Stimulated activated CD4-positive, alpha-beta T cell treated with anti-CD3 and anti-CD28 coated beads, Interleukin-4, amount 100 ng/mL, for 24 hours (primary cell): ENCODE data around the gene KDM5A.
"Not testable (repeated sequence)": the region's sequence is repeated elsewhere in the genome, so short reads cannot be mapped to it uniquely, and the experiment has no call there.

Experiments
- DNase-seq: peaks from one replicate; pipeline ENCODE4 v3.0.0-alpha.2; 2020

The KDM5A gene

GRCh38 chr12:389142-390096 lies at the start of gene KDM5A:
KDM5A (minus strand) TSS chr12:389320; CDS start chr12:389091, 229 bp downstream.
- peak; percentile 91 for DNase-seq

- not testable (repeated sequence) for DNase-seq
These were observed 46.6 kb upstream of the KDM5A start for GRCh38 chr12:435737-436136.

GRCh38 chr12:422526-422925 lies 33.4 kb upstream of the KDM5A start:
- no peak for DNase-seq

- no peak for DNase-seq
These were observed 29.3 kb upstream of the KDM5A start for GRCh38 chr12:418432-418831.

GRCh38 chr12:414859-415258 lies 25.7 kb upstream of the KDM5A start:
- no peak for DNase-seq

GRCh38 chr12:402029-402389 lies 12.9 kb upstream of the KDM5A start:
- no peak for DNase-seq

- peak; percentile 93 for DNase-seq
These were observed 12.3 kb upstream of the KDM5A start, which contains the start of gene CCDC77 for GRCh38 chr12:401235-402028. CCDC77 (plus strand) TSS chr12:401644; CDS start chr12:409384, 7,740 bp downstream.

- DNase-seq, result no peak
These were observed 11.7 kb upstream of the KDM5A start for GRCh38 chr12:400828-401227.

GRCh38 chr12:388541-389141 lies 479 bp downstream of the KDM5A start:
- peak; percentile 32 for DNase-seq

- no peak for DNase-seq
These were observed 1.1 kb downstream of the KDM5A start for GRCh38 chr12:388012-388411.

GRCh38 chr12:386651-387050 lies 2.5 kb downstream of the KDM5A start:
- DNase-seq, result no peak

GRCh38 chr12:370739-371485 lies 18.2 kb downstream of the KDM5A start:
- DNase-seq, result not testable (repeated sequence)

- no peak for DNase-seq
These were observed 21.1 kb downstream of the KDM5A start for GRCh38 chr12:367972-368371.

- DNase-seq, result no peak
These were observed 22.3 kb downstream of the KDM5A start for GRCh38 chr12:366820-367219.

GRCh38 chr12:359091-359490 lies 30.0 kb downstream of the KDM5A start:
- DNase-seq, result no peak

GRCh38 chr12:356276-356988 lies 32.7 kb downstream of the KDM5A start:
- DNase-seq, result no peak

- DNase-seq, result not testable (repeated sequence)
These were observed 37.9 kb downstream of the KDM5A start for GRCh38 chr12:351197-351596.

- DNase-seq, result not testable (repeated sequence)
These were observed 39.5 kb downstream of the KDM5A start for GRCh38 chr12:349625-350024.

GRCh38 chr12:343036-343435 lies 46.1 kb downstream of the KDM5A start:
- not testable (repeated sequence) for DNase-seq

GRCh38 chr12:337039-337438 lies 52.1 kb downstream of the KDM5A start:
- no peak for DNase-seq

- no peak for DNase-seq
These were observed 55.0 kb downstream of the KDM5A start for GRCh38 chr12:334125-334524.
